Central memory CD4-positive, alpha-beta T cell (primary cell): Measurements from ENCODE around the gene RGS9.
"Not testable (repeated sequence)": the region's sequence is repeated elsewhere in the genome, so short reads cannot be mapped to it uniquely, and the experiment has no call there.

Source experiments
- DNase-seq: peaks from one replicate; pipeline ENCODE4 v3.0.0; 2022
- total RNA-seq, 3 experiments: gene quantifications; one replicate each; lab custom pipeline; 2026; lab: John Stamatoyannopoulos, UW

RGS9 gene
- total RNA-seq = 0.46 to 0.58 (median 0.54) reads per million in 3 experiments

GRCh38 chr17:65137021-65137939 is at the start of gene RGS9:
Gene RGS9 (plus strand): TSS chr17:65137370. CDS start chr17:65137541, 171 bp downstream.
- DNase-seq = peak; percentile 82

DNA sequence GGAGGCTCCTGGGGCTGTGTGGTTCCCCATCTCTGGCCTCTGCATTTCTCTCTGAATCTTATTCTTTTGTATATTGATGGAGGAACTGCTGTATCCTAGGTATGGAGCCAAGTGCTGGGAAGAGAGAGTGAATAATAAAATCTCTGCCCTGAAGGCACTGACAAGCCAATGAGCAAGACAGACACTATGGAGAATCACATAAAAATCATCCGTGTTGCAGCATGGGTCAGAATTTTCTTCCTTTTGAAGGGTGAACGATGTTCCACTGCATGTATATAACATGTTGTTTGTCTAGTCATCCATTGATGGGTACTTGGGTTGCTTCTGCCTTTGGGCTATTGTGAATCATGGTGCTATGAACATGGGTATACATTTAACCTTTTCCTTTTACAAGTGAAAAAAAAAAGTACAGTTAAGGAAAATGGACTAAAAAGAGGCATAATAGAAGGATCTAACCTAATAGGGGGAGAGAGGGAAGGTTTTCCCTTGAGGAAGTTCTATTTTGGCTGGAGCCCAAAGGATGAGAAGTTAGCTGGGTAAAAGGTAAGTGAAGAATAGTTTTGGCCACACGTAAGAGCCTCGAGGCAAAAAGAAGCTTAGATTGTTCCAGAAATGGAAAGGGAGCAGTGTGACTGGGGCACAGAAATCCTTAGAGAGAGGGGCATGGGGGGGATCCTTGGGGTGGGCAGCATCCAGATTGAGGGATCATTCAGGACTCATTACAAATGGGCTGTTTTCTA is 48.4 kb upstream of the RGS9 start:
- DNase-seq = no peak

- no peak for DNase-seq
Observed at GRCh38 chr17:65092262-65092661, 44.9 kb upstream of the RGS9 start.

GRCh38 chr17:65092721-65093356 is 44.3 kb upstream of the RGS9 start:
- DNase-seq = not testable (repeated sequence)

DNA sequence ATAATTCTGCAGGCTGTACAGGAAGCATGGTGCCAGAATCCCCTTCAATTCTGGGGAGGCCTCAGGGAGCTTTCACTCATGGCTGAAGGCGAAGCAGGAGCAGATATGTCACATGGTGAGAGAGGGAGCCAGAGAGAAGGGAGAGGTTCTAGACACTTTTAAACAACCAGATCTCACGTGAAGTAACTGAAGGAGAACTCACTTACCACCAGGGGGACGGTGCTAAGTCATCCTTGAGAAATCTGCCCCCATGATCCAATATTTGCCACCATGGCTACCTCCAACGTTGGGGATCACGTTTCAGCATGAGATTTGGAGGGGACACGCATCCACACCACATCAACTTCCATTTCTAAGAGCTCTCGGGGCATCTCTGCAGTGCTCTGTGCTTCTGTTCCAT is 43.2 kb upstream of the RGS9 start:
- no peak for DNase-seq

DNA sequence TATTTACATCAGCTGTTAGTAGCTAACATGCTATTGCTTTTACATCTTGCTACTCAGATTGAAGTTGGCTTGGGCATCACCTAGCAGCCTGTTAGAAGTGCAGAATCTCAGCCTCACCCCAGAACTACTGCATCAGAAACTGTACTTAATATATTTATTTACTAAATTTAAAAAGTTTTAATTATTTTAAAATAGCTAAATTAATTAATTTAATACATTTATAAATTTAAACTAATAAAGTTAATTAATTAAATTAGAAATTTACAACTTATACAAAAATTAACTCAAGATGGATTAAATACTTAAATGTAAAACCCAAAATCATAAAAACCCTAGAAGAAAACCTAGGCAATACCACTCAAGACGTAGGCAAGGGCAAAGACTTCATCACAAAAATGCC is 41.7 kb upstream of the RGS9 start:
- DNase-seq = no peak

GRCh38 chr17:65096382-65096781 is 40.8 kb upstream of the RGS9 start:
- DNase-seq = not testable (repeated sequence)

GRCh38 chr17:65097110-65097509 is 40.1 kb upstream of the RGS9 start:
- no peak for DNase-seq

DNA sequence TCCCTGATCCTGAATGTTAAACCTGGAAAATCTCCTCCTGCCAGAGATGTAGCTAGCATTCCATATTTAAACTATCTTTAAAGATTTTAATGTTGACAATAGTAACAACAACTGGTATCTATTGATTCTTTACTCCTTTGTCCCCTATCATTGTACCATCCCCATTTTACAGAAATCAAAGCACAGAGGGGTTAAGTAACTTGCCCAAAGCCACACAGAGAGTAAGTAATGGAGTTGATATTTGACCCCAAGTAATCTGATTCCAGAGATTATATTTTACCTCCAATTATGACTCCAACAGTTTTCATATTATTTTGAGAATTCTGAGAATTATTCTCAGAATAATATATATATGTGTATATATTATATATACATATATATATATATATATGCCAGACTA is 37.7 kb upstream of the RGS9 start:
- DNase-seq = no peak

DNA sequence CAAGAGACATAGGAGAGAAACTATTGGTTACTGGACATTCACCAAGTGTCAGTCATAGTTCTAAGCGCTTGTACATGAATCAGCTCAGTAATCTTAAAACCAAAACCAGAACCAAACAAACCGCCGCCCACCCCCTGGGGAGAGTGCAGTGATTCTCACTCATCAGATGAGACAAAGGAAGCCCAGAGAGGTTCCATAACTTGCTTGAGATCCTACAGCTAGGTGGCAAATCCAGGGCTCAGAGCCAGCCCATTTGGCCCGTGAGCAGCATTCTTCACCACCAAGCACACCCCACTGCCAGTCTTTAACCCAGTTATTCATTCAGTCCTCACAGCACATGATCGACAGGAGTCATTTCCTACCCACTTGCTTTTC is 37.2 kb upstream of the RGS9 start:
- DNase-seq = peak; percentile 59

DNA sequence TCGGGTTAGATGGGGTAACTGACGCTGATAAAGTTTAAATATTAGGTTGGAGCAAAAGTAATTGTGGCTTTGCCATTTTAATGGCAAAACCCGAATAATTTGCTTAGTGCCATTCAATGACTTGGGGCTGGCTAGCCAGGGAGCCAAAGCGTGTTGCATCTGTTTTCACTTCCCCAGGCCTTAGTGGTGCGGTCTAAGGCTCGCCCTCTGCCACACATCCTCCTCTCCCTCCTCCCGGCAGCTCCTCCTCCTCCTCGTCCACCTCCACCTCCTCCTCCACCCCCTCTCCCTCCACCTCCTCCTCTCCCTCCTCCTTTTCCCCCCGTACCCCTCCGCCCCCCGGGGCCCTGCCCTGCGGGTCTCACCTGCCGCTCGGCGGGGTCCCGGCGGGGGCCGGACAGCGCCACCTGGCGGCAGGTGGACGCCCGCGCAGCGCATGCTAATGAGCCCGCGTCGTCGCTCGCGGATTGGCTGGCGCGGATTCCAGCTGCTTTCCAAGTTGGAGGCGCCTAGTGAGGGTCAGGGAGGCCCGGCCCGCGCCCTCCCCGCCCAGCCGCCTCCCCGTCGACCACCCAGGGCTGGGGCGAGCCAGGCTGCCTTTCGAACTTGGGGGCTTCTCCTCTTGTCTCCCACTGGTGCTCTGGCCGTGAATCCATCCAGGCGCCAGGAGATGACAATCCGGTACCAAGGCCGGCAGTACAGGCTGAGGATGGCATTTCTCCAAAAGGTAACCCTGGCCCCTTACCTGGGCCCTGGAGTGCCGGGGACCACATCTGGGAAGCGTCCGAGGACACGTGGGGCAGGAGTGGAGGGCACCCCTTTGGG is 36.6 kb upstream of the RGS9 start:
- peak; percentile 77 for DNase-seq

DNA sequence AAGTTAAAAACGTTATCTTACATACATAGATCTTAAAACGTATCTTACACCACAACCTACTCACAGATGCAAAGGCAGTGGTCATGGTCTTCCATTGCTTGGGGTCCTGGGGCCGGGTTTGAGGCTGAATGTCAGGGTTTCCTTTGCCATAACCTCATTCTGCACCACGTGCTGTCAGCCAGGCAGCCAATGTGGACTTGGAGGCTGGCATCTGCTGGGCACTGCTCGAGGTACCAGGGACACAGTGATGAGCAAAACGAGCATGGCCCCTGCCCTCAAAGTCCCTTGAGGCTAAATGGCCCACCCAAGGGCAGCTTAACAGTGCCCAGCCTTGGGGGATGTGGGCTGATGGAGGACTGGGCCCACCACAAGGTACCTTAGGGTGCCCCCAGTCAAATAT is 35.8 kb upstream of the RGS9 start:
- no peak for DNase-seq

- DNase-seq = no peak
Observed at GRCh38 chr17:65102235-65102634, 34.9 kb upstream of the RGS9 start.

GRCh38 chr17:65102788-65103187 is 34.4 kb upstream of the RGS9 start:
- no peak for DNase-seq

DNA sequence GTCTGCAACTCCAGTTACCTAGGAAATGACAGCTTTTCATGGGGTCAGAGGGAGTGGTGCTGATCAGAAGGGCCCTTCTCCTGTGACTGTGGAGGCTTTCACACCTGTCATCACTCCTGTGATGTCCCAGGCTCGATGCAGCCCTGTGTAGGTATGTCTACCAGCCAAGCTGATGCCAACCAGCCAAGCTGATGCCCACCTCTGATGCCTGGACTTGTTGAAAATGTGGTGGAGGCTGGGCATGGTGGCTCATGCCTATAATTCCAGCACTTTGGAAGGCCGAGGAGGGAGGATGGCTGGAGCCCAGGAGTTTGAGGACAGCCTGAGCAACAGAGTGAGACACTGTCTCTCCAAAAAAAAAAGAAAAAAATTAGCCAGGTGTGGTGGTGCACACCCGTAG is 33.7 kb upstream of the RGS9 start:
- no peak for DNase-seq

DNA sequence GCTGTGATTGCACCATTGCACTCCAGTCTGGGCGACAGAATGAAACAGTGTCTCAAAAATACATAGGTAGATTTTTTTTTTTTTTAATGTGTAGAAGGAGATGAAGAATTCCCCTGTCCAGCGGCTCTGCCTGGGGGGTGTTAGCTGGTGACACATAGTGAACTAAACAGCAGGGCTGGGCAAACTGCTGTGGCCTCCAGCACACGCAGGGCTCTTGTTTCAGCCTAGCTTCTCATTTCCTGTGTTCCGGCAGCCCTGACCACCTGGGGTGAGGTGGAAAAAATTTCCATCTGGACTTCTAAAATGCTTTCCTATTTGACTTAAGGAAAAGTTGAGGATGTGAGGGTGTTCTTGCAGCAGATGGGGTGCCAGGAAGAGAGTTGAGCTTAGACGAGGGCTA is 33.3 kb upstream of the RGS9 start:
- no peak for DNase-seq

- DNase-seq = no peak
Observed at GRCh38 chr17:65104541-65104940, 32.6 kb upstream of the RGS9 start.

- no peak for DNase-seq
Observed at GRCh38 chr17:65104973-65105372, 32.2 kb upstream of the RGS9 start.

- no peak for DNase-seq
Observed at GRCh38 chr17:65108152-65108551, 29.0 kb upstream of the RGS9 start.

DNA sequence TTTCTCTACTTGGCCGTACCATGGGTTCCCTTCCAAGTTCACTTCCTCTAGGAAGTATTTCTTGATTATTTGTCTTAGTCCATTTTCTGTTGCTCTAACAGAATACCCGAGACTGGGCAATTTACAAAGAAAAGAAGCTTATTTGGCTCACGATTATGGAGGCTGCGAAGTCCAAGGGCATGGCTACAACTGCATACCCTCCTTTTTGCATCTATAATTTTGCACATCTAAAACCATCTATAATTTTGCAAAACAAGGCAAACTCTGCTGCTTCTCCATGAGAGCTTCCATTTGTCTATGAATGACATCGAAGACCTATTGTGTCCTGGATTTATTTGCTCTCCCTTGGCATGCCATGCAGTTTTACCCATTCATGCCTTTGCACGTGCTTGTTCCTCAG is 27.6 kb upstream of the RGS9 start:
- DNase-seq = no peak

- no peak for DNase-seq
Observed at GRCh38 chr17:65109990-65110680, 27.0 kb upstream of the RGS9 start.

DNA sequence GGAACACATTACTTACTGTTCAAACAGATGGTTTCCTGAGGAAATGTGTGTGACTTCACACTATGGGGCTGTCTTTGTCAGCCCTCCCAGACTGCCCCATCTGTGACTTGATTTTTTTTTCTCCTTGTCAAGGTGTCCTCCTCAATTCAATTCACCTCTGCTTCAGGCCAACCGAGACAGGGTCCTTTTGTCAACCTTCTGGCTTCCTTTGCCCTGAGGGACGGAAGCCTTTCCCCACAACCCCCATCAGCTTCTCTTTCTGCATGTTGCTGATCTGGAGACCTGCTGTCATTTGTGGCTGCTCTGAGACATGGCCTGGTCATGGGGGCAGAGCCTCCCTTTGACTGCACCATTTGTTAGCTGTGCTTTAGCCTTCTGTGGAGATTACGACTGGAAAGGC is 21.3 kb upstream of the RGS9 start:
- DNase-seq = no peak
